Esophagus muscularis mucosa (tissue), 3 donors: Measurements from ENCODE around the gene COBL.

ENCODE experiments used
- CTCF ChIP-seq, 3 experiments: fragments of 200-600 bp in 2 of 3; fragments of 450-650 bp in 1 of 3; sonication (generic) in 2 of 3; IDR thresholded peaks; one replicate each; pipeline ENCODE4 v1.5.1; 2017 to 2019; ENCODE audit warnings: antibody characterized with exemption in 3 of 3, mild to moderate bottlenecking in 2 of 3, moderate library complexity in 1 of 3
- EP300 ChIP-seq: sonication (generic); formaldehyde crosslinking; IDR thresholded peaks from one replicate; pipeline ENCODE4 v1.6.1; 2017; ENCODE audit warnings: antibody characterized with exemption

GRCh38 chr7:51335057-51335456 is 18.4 kb upstream of the COBL start:
- TF ChIP-seq EP300 (no peak), CTCF (IDR thresholded peaks at IDR 0.05) (no peak)
